DMS114 treated with DMSO at 0.1 percent for 48 hours (cell line): ENCODE data around the gene MRPS15.
A peak's percentile ranks its signal among the peaks of the same experiment; 100 is the strongest.
"Not testable (repeated sequence)": the region's sequence is repeated elsewhere in the genome, so short reads cannot be mapped to it uniquely, and the experiment has no call there.

Experiments used
- DNase-seq: peaks from one replicate; lab custom pipeline; 2025; ENCODE audit not compliant: unreplicated experiment; lab: John Stamatoyannopoulos, UW

The MRPS15 gene

GRCh38 chr1:36484099-36484498, 19.9 kb upstream of the MRPS15 start:
- no peak for DNase-seq

GRCh38 chr1:36482724-36483388, 18.7 kb upstream of the MRPS15 start, which contains the start of gene CSF3R:
Gene CSF3R (minus strand): TSS chr1:36482913. CDS start chr1:36479496, 3,417 bp downstream.
- no peak for DNase-seq

GRCh38 chr1:36481771-36482723, 17.9 kb upstream of the MRPS15 start:
- no peak for DNase-seq

GRCh38 chr1:36481091-36481490, 16.9 kb upstream of the MRPS15 start:
- no peak for DNase-seq

GRCh38 chr1:36480161-36480560, 16.0 kb upstream of the MRPS15 start:
- no peak for DNase-seq

- DNase-seq: no peak
Measured at GRCh38 chr1:36479505-36480051, 15.4 kb upstream of the MRPS15 start.

- DNase-seq: not testable (repeated sequence)
Measured at GRCh38 chr1:36477615-36478014, 13.4 kb upstream of the MRPS15 start.

GRCh38 chr1:36476945-36477344, 12.8 kb upstream of the MRPS15 start:
- DNase-seq: no peak

GRCh38 chr1:36475910-36476604, 11.9 kb upstream of the MRPS15 start:
- DNase-seq: no peak

GRCh38 chr1:36475341-36475740, 11.2 kb upstream of the MRPS15 start:
- DNase-seq: no peak

GRCh38 chr1:36472656-36473055, 8.5 kb upstream of the MRPS15 start:
- no peak for DNase-seq

GRCh38 chr1:36471830-36472641, 7.9 kb upstream of the MRPS15 start:
- DNase-seq: no peak

- DNase-seq: no peak
Measured at GRCh38 chr1:36469163-36469562, 5.0 kb upstream of the MRPS15 start.

- DNase-seq: no peak
Measured at GRCh38 chr1:36467700-36468455, 3.7 kb upstream of the MRPS15 start.

- DNase-seq: no peak
Measured at GRCh38 chr1:36467027-36467410, 2.8 kb upstream of the MRPS15 start.

- DNase-seq: no peak
Measured at GRCh38 chr1:36466370-36467026, 2.3 kb upstream of the MRPS15 start.

GRCh38 chr1:36465731-36466369, 1.7 kb upstream of the MRPS15 start:
- DNase-seq: no peak

GRCh38 chr1:36464605-36465393, 615 bp upstream of the MRPS15 start:
- peak; percentile 68 for DNase-seq
